ENCODE results near the gene HCN2. TPM values are rescaled to one million over a fixed set of nuclear protein-coding genes. Genes with fewer than 3 reads are reported as not detected.

The HCN2 gene
- polyA plus RNA-seq (ENCODE audit: insufficient read length in 4 of 4) = under 1 TPM; 0.19 to 0.74 (median 0.38) TPM

DNA sequence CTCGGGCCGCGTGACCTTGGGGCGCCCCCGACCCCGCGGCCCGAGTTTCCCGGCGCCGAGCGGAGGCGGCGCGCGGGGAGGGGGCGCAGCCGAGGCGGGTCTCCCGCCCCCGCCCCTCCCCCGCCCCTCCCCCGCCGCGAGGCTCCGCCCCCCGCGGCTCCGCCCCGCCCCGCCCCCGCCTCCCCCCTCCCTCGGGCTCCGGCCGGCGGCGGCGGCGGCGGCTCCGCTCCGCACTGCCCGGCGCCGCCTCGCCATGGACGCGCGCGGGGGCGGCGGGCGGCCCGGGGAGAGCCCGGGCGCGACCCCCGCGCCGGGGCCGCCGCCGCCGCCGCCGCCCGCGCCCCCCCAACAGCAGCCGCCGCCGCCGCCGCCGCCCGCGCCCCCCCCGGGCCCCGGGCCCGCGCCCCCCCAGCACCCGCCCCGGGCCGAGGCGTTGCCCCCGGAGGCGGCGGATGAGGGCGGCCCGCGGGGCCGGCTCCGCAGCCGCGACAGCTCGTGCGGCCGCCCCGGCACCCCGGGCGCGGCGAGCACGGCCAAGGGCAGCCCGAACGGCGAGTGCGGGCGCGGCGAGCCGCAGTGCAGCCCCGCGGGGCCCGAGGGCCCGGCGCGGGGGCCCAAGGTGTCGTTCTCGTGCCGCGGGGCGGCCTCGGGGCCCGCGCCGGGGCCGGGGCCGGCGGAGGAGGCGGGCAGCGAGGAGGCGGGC is at the start of gene HCN2:
Gene HCN2 (plus strand): TSS at position 189 of the 703 bp plus-strand sequence. CDS start 65 bp downstream, at position 254.
- no peak for DNase-seq (ENCODE audit: low read depth in 4 of 4, low spot score in 3 of 4)

DNA sequence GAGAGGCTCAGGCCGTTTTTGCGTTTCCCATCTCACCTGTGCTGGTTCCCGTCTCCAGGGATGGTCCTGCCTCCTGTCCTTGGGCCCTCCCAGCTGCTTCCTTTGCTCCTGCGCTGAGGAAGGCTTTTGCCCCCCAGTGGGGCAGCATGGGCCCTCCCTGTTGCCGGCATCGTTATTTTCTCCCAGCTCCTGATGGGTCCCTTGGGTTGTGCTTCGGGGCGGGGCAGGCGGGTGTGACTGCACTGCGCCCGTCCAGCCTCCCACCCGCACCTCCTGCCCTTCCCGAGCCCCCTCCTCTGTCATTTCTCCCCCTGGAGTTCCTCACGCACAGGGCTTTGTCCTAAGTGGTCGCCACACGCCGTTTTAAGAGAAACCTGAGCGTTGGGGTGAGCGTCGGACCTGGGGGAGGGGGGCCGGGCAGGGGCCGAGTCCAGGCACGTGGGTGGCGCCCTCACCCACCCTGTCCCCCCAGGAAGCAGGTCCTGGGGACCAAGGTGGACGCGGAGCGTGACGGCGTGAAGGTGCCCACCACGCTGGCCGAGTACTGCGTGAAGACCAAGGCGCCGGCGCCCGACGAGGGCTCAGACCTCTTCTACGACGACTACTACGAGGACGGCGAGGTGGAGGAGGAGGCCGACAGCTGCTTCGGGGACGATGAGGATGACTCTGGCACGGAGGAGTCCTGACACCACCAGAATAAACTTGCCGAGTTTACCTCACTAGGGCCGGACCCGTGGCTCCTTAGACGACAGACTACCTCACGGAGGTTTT is 48.6 kb upstream of the HCN2 start:
- no peak for DNase-seq (ENCODE audit: low read depth in 4 of 4, low spot score in 3 of 4)

DNA sequence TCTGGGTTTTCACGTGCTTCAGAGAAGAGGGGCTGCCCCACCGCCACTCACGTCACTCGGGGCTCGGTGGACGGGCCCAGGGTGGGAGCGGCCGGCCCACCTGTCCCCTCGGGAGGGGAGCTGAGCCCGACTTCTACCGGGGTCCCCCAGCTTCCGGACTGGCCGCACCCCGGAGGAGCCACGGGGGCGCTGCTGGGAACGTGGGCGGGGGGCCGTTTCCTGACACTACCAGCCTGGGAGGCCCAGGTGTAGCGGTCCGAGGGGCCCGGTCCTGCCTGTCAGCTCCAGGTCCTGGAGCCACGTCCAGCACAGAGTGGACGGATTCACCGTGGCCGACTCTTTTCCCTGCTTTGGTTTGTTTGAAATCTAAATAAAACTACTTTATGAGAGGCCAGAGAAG is 48.0 kb upstream of the HCN2 start:
- no peak for DNase-seq (ENCODE audit: low read depth in 4 of 4, low spot score in 3 of 4)

DNA sequence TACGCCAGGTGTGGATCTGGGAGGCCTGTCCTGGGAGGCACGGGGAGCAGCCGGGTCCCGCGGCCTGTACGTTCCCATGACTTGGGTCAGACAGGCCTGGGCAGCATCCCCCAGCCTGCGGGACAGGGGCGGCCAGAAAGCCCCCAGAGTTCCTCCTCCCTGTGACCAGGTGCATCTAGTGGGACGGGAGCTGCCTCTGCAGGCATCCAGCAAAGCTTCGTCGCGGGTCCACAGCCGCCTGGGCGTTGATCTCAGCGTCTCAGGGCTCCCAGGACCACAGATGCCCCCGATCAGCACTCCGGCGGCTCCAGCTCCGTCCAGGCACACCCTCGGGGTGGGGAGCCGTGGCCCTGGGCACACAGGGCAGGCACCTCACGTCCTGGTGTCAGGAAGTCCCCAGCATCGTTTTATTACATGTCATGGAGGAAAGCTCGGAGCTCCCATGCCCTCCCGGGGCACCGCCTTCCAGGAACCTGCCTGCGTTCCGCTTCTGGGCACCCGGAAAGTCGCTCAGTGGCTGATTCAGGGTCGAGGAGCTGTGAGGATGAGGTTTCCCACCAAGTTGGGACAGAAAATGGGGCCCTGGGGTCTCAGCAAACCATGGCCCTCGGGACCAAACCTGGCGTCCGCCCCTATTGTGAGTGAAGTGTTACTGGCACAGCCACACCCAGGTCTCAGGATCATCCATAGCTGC is 47.4 kb upstream of the HCN2 start:
- no peak for DNase-seq (ENCODE audit: low read depth in 4 of 4, low spot score in 3 of 4)

DNA sequence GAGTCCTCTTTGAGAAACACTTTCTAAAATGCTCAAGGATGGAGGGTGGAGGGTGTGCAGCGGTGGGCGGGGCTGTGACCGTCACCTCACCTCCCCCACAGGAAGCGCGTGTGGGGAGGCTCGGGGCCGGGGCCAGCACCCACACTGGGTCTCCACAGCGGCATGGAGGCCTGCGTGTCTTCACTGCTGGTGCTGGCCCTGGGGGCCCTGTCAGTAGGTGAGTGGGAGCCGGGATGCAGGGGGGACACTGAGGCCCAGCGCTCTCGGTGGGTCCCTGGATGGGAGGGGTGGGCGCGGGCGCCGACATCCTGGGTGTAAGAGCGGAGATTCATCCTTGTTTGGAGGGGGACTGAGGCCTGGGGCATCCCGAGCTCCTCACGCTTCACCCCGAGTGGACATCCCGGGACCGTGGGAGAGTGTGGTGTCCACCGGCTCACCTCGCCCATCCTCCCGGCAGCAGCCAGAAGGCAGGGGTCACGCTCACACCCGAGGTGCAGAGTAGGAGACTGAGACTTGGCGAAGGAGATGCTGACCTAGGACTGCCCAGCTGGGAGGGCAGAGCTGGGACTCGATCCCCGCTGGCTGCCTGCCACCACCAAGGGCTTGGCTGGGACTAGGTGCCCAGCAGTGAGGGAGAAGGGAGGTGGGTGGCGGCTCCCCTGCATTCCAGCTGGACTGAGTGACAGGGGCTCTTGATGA is 45.6 kb upstream of the HCN2 start, which contains the start of gene GZMM:
Gene GZMM (plus strand): TSS at position 144 of the 699 bp plus-strand sequence. CDS start 19 bp downstream, at position 163.
- no peak for DNase-seq (ENCODE audit: low read depth in 4 of 4, low spot score in 3 of 4)

DNA sequence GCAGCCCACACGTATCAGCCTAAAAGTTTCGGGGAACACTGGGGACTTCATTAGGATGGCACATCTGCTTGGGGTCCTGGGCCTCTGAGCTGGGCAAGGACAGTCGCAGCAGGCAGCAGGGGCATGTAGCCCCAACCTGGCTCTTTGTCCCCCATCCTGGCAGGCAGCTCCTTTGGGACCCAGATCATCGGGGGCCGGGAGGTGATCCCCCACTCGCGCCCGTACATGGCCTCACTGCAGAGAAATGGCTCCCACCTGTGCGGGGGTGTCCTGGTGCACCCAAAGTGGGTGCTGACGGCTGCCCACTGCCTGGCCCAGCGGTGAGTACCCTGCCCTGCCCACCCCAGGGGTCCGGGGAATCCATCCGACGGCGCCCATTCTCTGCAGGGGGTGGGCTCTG is 42.6 kb upstream of the HCN2 start:
- no peak for DNase-seq (ENCODE audit: low read depth in 4 of 4, low spot score in 3 of 4)

DNA sequence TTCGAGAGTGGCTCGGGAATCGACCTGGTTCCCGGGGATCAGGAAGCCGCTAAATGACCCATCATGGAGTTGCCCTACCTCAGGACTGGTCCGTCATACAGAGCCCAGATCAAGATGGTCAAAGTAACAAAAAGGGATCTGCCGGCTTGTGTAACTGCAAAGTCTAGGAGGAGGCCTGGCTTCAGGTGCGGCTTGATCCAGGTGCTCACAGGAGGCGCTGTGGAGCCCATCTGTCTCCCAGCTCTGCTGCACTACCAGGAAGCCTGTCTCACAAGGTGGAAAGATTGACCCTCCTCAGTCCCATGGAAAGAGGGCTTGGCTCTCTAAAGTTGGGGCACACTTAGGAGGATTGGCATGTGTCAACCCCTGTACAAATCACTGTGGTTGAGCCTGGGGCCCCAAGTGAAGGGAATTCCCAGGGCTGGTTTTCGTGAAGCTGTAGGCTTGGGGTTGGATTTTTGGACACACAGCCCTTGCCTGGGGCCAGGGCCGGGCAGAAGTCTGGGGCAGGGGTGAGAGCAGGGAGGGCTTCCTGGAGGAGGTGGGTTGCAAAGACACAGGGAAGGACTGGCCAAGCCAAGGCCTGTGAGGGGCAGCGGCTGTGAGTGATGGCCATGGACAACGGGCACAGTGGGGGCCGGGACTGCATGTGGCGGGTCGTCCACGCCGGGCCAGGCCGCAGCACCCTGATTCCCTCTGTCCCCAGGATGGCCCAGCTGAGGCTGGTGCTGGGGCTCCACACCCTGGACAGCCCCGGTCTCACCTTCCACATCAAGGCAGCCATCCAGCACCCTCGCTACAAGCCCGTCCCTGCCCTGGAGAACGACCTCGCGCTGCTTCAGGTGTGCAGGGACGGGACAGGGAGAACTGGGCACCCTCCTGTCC is 41.6 kb upstream of the HCN2 start:
- no peak for DNase-seq (ENCODE audit: low read depth in 4 of 4, low spot score in 3 of 4)

DNA sequence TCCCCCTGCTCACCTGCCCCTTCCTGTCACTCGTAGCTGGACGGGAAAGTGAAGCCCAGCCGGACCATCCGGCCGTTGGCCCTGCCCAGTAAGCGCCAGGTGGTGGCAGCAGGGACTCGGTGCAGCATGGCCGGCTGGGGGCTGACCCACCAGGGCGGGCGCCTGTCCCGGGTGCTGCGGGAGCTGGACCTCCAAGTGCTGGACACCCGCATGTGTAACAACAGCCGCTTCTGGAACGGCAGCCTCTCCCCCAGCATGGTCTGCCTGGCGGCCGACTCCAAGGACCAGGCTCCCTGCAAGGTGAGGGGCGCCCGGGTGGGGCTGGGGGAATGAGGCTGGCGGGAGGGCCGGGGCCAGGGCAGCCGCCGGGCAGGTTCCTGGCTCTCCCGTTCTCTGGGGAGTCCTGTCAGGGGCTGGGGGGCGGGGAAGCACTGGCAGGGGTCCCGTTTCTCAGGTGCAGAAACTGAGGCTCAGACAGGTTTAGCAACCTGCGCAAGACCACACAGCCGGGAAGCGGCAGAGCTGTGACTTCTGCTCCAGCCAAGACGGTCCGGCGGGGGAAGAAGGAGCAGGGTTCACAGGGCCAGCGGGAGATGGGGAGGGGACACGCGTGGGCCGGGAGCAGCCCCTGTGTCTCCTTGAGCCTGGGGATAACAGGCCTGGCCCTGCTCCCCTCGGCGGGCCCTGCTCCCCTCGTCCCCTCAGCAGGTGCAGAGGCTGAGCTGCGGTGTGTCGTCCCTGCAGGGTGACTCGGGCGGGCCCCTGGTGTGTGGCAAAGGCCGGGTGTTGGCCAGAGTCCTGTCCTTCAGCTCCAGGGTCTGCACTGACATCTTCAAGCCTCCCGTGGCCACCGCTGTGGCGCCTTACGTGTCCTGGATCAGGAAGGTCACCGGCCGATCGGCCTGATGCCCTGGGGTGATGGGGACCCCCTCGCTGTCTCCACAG is 40.5 kb upstream of the HCN2 start:
- DNase-seq (ENCODE audit: low read depth in 4 of 4, low spot score in 3 of 4) = no peak

DNA sequence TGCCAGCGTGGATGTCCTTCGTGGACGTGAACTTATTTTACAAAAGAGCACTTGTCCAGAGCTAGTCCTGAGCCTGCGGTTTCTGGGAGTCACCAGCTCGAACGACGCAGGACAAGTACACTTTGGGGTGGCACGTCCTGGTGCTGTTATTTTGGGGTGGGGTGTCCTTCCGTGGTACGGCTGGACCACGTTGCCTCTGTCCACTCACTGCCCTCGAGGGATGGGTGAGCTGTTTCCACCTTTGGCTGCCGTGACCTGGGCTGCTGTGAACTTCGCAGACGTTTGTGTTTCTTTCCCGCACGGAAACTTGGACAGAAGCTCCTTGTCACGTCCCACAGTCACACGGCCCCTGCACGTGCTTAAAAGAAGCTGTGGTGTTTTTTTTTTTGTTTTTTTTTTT is 34.9 kb upstream of the HCN2 start:
- DNase-seq (ENCODE audit: low read depth in 4 of 4, low spot score in 3 of 4) = no peak

DNA sequence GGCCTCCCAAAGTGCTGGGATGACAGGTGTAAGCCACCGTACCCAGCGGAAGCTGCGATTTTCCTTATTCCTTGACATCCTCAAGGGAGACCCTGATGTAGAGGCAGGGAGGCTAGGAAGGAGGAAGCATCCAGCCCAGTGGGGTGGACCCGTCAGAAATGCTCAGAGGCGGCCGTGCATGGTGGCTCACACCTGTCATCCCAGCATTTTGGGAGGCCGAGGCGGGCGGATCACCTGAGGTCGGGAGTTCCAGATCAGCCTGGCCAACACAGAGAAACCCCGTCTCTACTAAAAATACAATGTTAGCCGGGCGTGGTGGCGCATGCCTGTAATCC is 34.2 kb upstream of the HCN2 start:
- DNase-seq (ENCODE audit: low read depth in 4 of 4, low spot score in 3 of 4) = no peak

DNA sequence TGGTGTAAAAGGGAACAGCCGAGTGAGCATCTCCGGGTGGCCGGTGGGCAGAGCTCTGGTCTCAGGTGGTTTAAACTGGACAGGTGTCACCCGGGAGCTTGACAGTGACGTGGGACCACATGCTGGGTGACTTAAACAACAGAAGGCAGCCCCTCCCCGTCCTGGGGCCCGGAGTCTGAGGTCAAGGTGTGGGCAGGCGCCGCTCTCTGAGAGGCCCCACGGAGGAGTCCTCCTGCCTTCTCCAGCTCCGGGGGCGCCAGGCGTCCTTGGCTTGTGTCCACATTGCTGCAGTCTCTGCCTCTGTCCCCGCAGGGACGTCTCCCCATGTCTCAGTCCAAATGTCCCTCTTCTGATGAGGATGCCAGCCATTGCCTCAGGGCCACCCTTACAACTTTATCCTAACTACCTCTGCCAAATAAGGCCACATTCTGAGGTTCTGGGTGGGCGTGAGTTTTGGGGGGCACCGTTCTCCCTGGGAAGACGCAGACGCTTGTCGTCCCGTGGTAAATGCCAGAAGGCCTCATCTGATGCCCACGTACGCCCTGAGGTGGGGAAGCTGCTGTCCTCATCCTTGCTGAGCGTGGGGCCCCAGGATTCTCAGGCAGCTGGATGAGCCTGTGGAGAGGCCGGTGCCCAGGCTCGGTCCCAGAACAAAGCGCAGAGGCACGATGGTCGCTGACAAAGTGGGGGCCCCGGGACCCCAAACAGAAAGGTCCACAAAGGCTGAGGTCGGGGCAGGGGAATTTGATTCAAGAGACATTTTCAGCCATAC is 32.9 kb upstream of the HCN2 start:
- DNase-seq (ENCODE audit: low read depth in 4 of 4, low spot score in 3 of 4) = no peak

DNA sequence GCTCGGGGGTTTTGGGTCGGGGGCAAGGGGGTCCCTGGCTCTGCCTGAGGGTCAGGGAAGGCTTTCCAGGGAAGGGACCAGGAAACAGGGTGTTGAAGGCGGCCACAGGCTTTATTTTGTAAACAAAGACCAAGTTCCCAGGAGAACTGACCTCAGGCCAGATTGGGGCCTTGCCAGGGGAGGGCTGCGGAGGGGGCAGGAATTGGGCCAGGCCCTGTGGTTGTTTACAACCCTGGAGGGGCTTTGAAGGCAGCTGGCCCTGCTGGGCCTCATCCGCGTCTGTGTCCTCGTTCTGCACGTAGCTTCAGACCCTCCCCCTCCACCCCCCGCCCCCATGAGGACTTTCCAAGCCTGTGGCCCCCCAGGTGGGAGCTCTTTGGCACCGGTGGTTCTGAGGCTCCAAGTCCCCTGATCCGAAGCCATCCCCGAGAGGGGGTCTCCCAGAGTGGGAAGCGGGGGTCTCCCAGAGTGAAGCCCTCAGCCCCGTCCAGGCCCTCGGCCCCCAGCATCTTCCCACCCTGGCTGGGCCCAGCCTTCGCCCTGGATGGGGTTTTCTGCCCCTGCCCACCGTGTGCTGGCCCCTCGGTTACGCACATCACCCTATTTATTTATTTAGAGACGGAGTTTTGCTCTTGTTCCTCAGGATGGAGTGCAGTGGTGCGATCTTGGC is 30.8 kb upstream of the HCN2 start:
- no peak for DNase-seq (ENCODE audit: low read depth in 4 of 4, low spot score in 3 of 4)

DNA sequence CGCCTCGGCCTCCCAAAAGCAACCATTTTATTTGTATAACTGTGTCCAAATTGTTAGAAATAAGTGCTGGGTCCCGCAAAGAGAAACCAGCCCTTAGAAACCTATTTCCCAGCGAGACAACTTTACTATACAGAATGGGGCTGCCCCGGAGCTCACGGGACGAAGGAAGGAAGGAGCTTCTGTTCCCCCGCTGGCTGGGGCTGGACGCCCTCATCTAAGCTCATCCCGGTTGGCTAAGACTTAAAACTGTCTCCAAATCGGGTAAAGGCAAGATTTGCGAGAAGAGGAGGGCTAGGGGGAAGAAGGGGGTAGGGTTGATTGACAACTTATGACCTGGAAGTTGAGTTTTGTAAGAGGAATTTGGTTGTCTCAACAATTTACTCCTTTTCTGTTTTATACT is 29.6 kb upstream of the HCN2 start:
- DNase-seq (ENCODE audit: low read depth in 4 of 4, low spot score in 3 of 4) = no peak

DNA sequence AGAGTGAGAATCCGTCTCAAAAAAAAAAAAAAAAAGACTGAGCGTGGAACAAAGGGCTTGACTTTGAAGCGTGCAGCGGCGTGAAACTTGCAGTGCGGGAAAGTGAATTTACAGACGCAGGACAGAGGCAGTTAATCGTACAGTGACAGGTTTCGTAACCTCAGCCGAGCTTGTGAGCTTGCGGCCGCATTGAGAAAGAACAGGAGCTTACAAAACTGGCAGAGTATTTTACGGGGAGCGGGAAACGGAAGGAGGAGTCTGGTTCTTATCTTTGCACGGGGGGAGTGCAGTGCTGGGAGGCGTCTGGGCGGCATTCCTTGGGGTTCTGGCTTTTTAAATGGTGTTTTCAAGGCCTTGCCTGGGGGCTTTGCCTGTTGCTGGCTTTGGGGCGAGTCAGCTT is 23.3 kb upstream of the HCN2 start:
- no peak for DNase-seq (ENCODE audit: low read depth in 4 of 4, low spot score in 3 of 4)

DNA sequence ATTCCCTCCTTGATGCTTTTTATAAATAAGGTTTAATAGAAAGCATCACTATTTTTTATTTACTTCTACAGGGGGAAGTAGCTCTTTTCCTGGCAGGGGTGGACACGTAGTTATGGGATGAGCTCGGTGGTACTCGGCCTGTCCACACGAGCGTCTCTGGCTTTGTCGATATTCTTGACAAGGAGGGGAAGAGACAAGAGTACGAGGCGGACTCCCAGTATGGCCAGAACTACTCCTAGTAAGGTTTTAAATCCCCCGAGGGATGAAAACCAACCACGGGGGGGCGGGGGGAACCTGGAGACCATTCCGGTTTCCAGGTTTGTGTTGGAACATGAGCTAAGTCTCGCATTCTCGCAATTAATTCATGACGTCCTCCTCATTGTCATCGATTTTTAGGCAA is 22.8 kb upstream of the HCN2 start:
- DNase-seq (ENCODE audit: low read depth in 4 of 4, low spot score in 3 of 4) = no peak

DNA sequence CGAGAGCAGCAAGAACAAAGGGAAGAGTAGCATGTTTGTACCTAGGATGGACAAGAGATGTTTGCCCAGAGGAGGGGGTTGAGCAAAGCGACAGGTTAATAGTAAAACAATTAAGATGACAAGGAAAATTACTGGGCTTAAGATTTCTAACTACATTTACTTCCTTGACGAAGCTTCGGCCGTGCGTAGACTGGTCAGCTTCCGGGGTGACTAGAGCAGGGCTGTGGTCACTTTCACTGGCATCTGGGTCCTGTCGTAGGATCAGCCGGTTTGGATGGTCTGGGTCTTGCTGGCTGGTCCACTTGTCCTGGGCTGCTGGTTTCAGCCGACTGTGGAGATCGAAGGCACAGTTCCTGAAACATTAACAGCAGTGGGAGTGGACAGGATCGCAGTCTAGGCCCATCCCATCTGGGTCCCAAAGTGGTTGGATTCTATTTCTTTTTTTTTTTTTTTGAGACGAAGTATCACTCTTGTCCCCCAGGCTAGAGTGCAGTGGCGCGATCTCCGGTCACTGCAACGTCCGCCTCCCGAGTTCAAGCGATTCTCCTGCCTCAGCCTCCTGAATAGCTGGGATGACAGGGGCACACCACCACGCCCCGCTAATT is 22.3 kb upstream of the HCN2 start:
- no peak for DNase-seq (ENCODE audit: low read depth in 4 of 4, low spot score in 3 of 4)

DNA sequence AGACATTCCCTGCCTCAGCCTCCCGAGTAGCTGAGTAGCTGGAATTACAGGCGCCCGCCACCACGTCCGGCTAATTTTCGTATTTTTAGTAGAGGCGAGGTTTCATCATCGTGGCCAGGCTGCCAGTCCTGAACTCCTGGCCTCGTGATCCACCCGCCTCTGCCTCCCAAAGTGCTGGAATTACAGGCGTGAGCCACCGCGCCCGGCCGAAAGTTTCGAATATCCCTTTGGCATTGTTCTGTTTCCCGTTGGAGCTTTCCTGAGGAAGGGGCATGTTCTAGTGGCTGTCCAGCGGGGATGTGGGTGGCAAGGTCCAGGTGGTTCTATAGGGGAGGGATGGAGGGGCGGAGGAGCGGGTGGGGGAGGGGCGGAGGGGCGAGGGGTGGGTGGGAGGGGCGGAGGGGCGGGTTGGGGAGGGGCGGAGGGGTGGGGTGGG is 19.4 kb upstream of the HCN2 start:
- DNase-seq (ENCODE audit: low read depth in 4 of 4, low spot score in 3 of 4) = no peak

All from left renal pelvis (tissue), 4 donors.